Endometrium (tissue), 2 donors: ENCODE data around the gene OSM.
"Not testable (repeated sequence)": the region's sequence is repeated elsewhere in the genome, so short reads cannot be mapped to it uniquely, and the experiment has no call there.

Source experiments
- FAIRE-seq: peaks from 2 replicates; lab custom pipeline; 2012; peaks lifted over from hg19 to GRCh38; lab: Jason Lieb, UNC
- donor health status: control.
- donor health status: control.

OSM gene

GRCh38 chr22:30226192-30226832 lies 40.3 kb downstream of the OSM start:
- FAIRE-seq = no peak

- no peak for FAIRE-seq
Observed at GRCh38 chr22:30225220-30225927, 41.3 kb downstream of the OSM start.

DNA sequence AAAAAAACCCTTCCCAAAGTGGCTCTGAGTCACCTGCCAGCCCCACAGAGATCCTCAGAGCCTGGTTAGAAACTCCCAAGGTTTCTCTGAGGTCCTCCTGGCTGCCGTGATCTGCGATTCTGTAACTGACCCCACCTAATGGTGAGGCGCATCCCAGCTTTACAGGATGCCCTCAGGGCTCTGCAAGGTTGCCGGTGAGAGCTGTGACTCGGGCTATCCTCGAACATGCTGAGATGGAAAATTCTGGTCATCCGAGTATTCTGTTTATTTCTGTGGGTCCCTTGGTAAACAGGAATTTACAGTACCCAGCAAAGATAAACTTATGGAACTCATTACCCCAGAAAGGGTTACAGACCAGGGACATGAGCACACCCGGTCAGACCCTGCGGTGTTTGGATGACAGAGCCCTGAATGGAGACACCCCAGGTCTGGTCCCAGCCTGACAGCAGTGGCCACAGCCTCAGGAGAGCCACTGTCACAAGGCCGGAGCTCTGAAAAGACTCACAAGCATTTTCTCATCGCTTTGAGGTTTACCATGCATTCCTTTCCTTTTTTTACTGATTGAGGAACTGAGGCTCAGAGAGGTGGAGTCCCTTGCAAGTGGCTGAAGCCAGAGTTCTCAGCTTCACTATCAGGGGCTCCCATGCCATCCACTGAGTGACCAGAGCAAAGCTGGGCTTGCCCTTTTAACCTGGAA lies 42.3 kb downstream of the OSM start:
- FAIRE-seq = no peak

DNA sequence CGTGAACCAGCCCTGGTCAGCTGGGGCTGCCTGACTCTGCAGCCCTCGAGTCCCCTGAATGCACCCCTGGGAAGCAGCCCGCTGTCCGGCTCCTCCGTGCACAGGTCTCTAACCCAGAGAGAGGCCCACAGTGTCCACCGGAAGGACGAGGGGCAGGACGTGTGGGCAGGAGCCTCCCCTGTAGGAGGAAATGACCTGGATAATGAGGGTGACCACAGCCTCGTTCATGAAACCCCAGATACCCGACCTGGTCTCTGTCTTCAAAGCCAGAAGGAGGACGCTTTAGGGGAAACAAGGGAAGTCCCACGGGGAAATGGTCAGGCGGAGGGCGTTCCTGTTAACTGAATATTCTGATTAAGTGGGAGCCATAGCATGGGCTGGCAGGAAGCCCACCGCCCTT lies 43.3 kb downstream of the OSM start:
- no peak for FAIRE-seq

GRCh38 chr22:30222321-30222720 lies 44.3 kb downstream of the OSM start:
- FAIRE-seq = no peak

- no peak for FAIRE-seq
Observed at GRCh38 chr22:30221121-30221992, 45.3 kb downstream of the OSM start.

- no peak for FAIRE-seq
Observed at GRCh38 chr22:30220338-30221012, 46.2 kb downstream of the OSM start.

GRCh38 chr22:30219668-30220278 lies 46.9 kb downstream of the OSM start:
- no peak for FAIRE-seq

DNA sequence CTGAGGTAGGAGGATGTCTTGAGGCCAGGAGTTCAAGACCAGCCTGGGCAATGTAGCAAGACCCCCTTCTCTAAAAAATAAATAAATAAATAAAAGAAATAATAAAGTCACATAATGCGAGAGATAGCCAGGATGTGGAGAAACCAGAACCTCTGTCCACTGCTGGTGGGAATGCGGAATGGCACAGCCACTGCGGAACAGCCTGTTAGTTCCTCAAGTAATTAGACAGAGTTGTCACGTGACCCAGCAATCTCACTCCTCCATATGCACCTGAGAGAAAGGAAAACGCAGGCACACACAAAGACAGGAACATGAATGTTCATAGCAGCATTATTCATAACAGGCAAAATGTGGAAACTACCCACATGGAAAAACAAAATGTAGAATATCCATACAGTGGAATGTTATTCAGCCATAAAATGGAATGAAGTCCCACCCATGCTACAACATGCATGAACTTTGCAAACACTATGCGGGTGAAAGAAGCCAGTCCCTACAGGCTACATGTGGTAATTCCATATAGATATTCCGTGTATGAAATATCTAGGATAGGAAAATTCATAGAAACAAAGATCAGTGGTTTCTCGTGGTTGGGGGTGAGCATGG lies 47.5 kb downstream of the OSM start:
- FAIRE-seq = no peak

DNA sequence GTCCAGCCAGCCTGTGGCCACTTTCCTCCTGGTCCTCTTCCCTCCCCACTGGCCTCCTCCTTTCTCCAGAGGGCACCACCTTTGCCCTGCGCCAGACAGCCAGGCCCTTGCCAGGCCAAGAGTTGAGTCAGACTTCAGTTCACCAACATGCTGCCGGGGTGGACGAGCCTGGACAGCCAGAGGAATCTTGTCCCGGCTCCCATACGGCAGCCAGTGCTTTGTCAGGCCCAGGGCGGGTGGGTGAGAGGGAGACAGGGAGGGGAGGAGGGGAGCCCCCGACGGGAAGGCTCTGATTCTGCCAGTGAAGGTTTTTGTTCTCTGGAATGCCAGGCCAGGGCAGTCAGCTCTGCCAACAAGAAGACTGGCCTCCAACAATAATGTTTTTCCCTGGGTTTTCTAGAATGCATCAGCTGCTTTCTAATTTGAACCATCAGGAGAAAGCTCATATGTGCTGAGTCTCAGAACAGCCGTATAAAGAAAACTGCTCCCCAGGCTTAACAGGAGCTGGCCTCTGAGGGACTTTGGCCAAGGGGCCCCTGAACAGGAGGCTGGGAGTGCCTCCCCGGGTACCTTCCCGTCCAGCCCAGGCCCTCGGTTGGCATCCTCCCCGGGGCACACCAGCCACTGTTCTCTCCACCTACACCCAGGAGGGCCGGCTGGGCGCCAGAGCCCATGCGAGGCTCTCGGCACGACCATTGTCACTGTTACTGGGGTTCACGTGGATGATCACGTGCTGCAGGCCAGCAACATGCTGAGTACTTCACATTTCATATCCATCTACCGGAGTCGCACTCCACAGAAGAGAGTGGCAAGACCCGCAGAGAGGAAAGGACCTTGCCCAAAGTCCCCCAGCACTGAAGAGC lies 48.7 kb downstream of the OSM start:
- FAIRE-seq = no peak

DNA sequence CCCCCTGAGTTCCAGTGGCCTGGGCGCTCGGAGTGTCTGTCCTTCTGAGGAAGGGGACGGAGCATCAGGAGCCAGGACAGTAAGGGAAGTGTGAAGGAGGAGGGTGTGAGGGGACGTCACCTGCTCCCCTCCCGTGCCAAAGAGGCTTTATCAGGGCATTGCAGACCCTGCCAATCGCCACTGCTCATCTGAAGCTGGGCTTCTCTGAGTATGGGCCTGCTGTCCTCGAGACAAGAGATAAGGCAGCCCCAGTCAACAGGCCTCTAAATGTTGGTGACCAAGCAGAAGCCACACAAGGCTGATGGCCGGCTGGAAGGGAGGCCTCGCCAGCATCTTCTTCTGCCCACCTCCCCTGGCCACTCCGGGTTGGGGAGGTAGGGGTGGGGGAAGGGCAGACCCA lies 49.9 kb downstream of the OSM start:
- FAIRE-seq = no peak

- not testable (repeated sequence) for FAIRE-seq
Observed at GRCh38 chr22:30216272-30216671, 50.4 kb downstream of the OSM start.

GRCh38 chr22:30214703-30215407 lies 51.8 kb downstream of the OSM start:
- FAIRE-seq = no peak

- FAIRE-seq = no peak
Observed at GRCh38 chr22:30212996-30213441, 53.6 kb downstream of the OSM start.
